ENCODE measurements around the gene ZFP69. TPM values are rescaled to one million over a fixed set of nuclear protein-coding genes. Genes with fewer than 3 reads are reported as not detected.

The ZFP69 gene
- polyA plus RNA-seq, 1 donor: 4.5 TPM

Other genes with a start within 250 kb of the ZFP69 start
- gene TMCO2, start 229.4 kb upstream of the ZFP69 start, polyA plus RNA-seq: not detected
- 45.9 TPM for gene ZMPSTE24, start 219.1 kb upstream of the ZFP69 start, polyA plus RNA-seq
- 11.0 TPM for gene COL9A2, start 160.0 kb upstream of the ZFP69 start, polyA plus RNA-seq
- 21.6 TPM for gene SMAP2, start 103.6 kb upstream of the ZFP69 start, polyA plus RNA-seq
- gene ZFP69B, start 26.8 kb upstream of the ZFP69 start, polyA plus RNA-seq: 2.7 TPM
- gene EXO5, start 31.5 kb downstream of the ZFP69 start, polyA plus RNA-seq: 11.2 TPM
- gene ZNF684, start 54.3 kb downstream of the ZFP69 start, polyA plus RNA-seq: 5.6 TPM
- gene RIMS3, start 188.4 kb downstream of the ZFP69 start, polyA plus RNA-seq: 6.9 TPM
- 66.0 TPM for gene NFYC, start 214.4 kb downstream of the ZFP69 start, polyA plus RNA-seq